GM12891 (cell line): ENCODE measurements around the gene CFAP92.

ENCODE experiments used
- POLR2A ChIP-seq: IDR thresholded peaks from 2 replicates; pipeline ENCODE4 v1.6.1; 2011; ENCODE audit warnings: low read depth, low read length, control low read depth
- POLR2AphosphoS5 ChIP-seq: IDR thresholded peaks from 2 replicates; pipeline ENCODE4 v1.6.1; 2011; ENCODE audit warnings: low read depth, low read length, control low read depth
- SPI1 ChIP-seq: IDR thresholded peaks from 2 replicates; pipeline ENCODE4 v1.6.1; 2011; ENCODE audit warnings: low read depth, low read length, control low read depth
- TAF1 ChIP-seq: IDR thresholded peaks from 2 replicates; pipeline ENCODE4 v1.6.1; 2011; ENCODE audit warnings: low read depth, low read length, control low read depth

DNA sequence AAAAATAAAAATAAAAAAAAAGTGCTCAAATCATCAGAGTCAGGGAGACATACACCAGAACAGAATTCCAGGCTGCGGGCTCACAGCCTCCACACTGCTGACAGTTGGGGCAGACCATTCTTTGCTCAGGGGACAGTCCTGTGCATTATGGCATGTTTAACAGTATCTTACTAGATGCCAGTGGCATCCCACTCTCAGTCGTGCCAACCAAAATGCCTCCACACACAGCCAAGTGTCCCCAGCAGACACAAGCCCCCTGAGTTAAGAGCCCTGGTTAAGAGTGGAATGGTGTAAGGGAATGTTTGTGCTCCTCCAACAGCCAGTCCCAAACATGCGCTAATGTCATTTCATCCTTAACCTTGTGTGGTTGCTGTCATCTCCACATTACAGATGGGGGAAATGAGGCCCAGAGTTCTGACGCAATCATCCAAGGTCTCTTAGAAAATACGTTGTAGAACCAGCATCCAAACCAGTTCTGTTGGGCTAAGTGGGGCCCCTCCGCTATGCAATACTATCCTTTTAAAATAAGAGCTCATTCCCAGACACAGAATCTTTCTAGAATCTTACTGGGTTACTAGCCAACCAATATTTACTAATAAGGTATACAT is 26.0 kb downstream of the CFAP92 start:
- TF ChIP-seq SPI1 (no peak), POLR2A (no peak), POLR2AphosphoS5 (no peak), TAF1 (no peak)
